Measurements from ENCODE around the gene CLIC6.

The CLIC6 gene

GRCh38 chr21:34671891-34672290 is 3.1 kb downstream of the CLIC6 start:
- Histone ChIP-seq H3K36me3 (ENCODE audit: low read depth) (no peaks in the 10 kb centered on the region), H3K27me3 (ENCODE audit: insufficient read depth, poor library complexity, severe bottlenecking) (peaks cover 19% of the 10 kb centered on the region), H3K4me1 (ENCODE audit: insufficient read depth, poor library complexity, severe bottlenecking) (no peaks in the 10 kb centered on the region), H3K9me3 (ENCODE audit: severe bottlenecking) (no peaks in the 10 kb centered on the region), H3K4me3 (ENCODE audit: severe bottlenecking) (no peak overlapping the region), H3K27ac (ENCODE audit: poor library complexity, severe bottlenecking) (no peak overlapping the region)
- ATAC-seq (ENCODE audit: low read depth) = no peak
- TF ChIP-seq, protein P1, sequence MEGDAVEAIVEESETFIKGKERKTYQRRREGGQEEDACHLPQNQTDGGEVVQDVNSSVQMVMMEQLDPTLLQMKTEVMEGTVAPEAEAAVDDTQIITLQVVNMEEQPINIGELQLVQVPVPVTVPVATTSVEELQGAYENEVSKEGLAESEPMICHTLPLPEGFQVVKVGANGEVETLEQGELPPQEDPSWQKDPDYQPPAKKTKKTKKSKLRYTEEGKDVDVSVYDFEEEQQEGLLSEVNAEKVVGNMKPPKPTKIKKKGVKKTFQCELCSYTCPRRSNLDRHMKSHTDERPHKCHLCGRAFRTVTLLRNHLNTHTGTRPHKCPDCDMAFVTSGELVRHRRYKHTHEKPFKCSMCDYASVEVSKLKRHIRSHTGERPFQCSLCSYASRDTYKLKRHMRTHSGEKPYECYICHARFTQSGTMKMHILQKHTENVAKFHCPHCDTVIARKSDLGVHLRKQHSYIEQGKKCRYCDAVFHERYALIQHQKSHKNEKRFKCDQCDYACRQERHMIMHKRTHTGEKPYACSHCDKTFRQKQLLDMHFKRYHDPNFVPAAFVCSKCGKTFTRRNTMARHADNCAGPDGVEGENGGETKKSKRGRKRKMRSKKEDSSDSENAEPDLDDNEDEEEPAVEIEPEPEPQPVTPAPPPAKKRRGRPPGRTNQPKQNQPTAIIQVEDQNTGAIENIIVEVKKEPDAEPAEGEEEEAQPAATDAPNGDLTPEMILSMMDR (IDR thresholded peaks at IDR 0.05; ENCODE audit: poor library complexity, severe bottlenecking) = no peak
- DNase-seq (ENCODE audit: low spot score) = no peak

DNA sequence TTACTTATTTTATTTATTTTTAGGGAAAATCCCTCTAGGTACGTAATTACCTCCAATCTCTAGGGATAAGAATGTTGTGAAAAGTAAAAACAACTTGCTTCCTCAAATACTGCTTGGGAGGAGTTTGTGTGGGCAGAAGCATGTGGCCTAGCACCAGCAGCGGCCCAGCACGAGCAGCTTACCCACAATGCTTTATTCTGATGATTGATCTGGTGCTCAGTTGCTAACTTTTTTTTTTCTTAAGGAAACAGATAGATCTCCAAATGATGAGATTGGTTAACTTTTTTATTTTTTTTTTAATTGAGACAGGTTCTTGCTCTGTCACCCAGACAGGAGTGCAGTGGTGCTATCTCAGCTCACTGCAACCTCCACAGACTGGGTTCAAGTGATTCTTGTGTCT is 4.2 kb downstream of the CLIC6 start:
- DNase-seq (ENCODE audit: low spot score) = no peak
- Histone ChIP-seq H3K27me3 (ENCODE audit: insufficient read depth, poor library complexity, severe bottlenecking) (peaks cover 19% of the 10 kb centered on the region), H3K4me1 (ENCODE audit: insufficient read depth, poor library complexity, severe bottlenecking) (no peaks in the 10 kb centered on the region)

GRCh38 chr21:34674468-34674867 is 5.7 kb downstream of the CLIC6 start:
- Histone ChIP-seq H3K27me3 (ENCODE audit: insufficient read depth, poor library complexity, severe bottlenecking) (peaks cover 19% of the 10 kb centered on the region), H3K36me3 (ENCODE audit: low read depth) (no peaks in the 10 kb centered on the region), H3K4me1 (ENCODE audit: insufficient read depth, poor library complexity, severe bottlenecking) (no peaks in the 10 kb centered on the region), H3K27ac (ENCODE audit: poor library complexity, severe bottlenecking) (no peak overlapping the region), H3K9me3 (ENCODE audit: severe bottlenecking) (no peaks in the 10 kb centered on the region), H3K4me3 (ENCODE audit: severe bottlenecking) (no peak overlapping the region)
- ATAC-seq (ENCODE audit: low read depth) = no peak
- TF ChIP-seq, protein P1 (IDR thresholded peaks at IDR 0.05; ENCODE audit: poor library complexity, severe bottlenecking) = no peak
- DNase-seq (ENCODE audit: low spot score) = no peak

More for the DNA sequence above, 4.2 kb downstream of the CLIC6 start:
- H3K9me3 ChIP-seq (ENCODE audit: severe bottlenecking) = no peaks in the 10 kb centered on the region
- H3K36me3 ChIP-seq (ENCODE audit: low read depth) = no peaks in the 10 kb centered on the region
- ATAC-seq (ENCODE audit: low read depth) = no peak
- TF ChIP-seq, protein P1 (IDR thresholded peaks at IDR 0.05; ENCODE audit: poor library complexity, severe bottlenecking) = no peak
- H3K4me3 ChIP-seq (ENCODE audit: severe bottlenecking) = no peak overlapping the region
- H3K27ac ChIP-seq (ENCODE audit: poor library complexity, severe bottlenecking) = no peak overlapping the region

DNA sequence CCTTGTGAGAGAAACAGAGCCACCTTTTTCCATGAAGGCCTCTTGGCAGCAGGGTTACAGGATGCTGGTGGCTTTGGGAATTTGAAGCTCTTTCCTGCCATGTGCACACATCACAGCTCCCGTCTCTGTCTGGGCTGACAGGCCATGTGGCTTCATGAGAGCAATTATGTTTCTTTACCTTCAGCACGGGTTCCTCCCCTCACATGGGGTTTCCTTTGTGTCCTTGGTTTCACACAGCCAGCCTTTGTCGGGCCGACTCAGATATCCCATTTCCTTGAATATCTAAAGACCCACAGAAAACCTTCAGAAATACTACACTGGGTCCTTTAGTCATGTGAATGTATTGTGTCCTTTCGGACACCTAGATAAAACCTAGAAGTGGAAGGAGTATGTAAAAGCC is 7.1 kb downstream of the CLIC6 start:
- Histone ChIP-seq H3K27ac (ENCODE audit: poor library complexity, severe bottlenecking) (no peak overlapping the region), H3K27me3 (ENCODE audit: insufficient read depth, poor library complexity, severe bottlenecking) (peaks cover 10% of the 10 kb centered on the region), H3K36me3 (ENCODE audit: low read depth) (no peaks in the 10 kb centered on the region), H3K4me3 (ENCODE audit: severe bottlenecking) (no peak overlapping the region), H3K4me1 (ENCODE audit: insufficient read depth, poor library complexity, severe bottlenecking) (no peaks in the 10 kb centered on the region), H3K9me3 (ENCODE audit: severe bottlenecking) (no peaks in the 10 kb centered on the region)
- DNase-seq (ENCODE audit: low spot score) = no peak
- TF ChIP-seq, protein P1 (IDR thresholded peaks at IDR 0.05; ENCODE audit: poor library complexity, severe bottlenecking) = no peak
- no peak for ATAC-seq (ENCODE audit: low read depth)

DNA sequence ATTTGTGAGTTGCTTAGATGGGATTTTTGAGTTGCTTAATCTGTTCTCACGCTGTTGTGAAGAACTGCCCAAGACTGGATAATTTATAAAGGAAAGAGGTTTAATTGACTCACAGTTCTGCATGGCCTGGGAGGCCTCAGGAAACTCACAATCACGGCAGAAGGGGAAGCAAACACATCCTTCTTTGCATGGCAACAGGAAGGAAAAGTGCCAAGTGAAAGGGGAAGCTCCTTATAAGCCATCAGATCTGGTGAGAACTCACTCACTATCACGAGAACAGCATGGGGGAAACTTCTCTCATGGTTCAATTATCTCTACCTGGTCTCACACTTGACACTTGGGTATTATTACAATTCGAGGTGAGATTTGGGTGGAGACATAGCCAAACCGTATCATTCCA is 10.3 kb downstream of the CLIC6 start:
- no peak overlapping the region for H3K27ac ChIP-seq (ENCODE audit: poor library complexity, severe bottlenecking)
- DNase-seq (ENCODE audit: low spot score) (no peak), ATAC-seq (ENCODE audit: low read depth) (no peak)
- H3K27me3 ChIP-seq (ENCODE audit: insufficient read depth, poor library complexity, severe bottlenecking) = no peaks in the 10 kb centered on the region
- TF ChIP-seq, protein P1 (IDR thresholded peaks at IDR 0.05; ENCODE audit: poor library complexity, severe bottlenecking) = no peak
- no peak overlapping the region for H3K4me3 ChIP-seq (ENCODE audit: severe bottlenecking)
- no peaks in the 10 kb centered on the region for H3K4me1 ChIP-seq (ENCODE audit: insufficient read depth, poor library complexity, severe bottlenecking)
- H3K36me3 ChIP-seq (ENCODE audit: low read depth) = no peaks in the 10 kb centered on the region
- no peaks in the 10 kb centered on the region for H3K9me3 ChIP-seq (ENCODE audit: severe bottlenecking)

Measured in RWPE2 (cell line).